ENCODE results near the gene CLPTM1.

The CLPTM1 gene

GRCh38 chr19:44988273-44988672 is 33.1 kb downstream of the CLPTM1 start:
- H3K27ac ChIP-seq = no peak overlapping the region
- TF ChIP-seq ZFX (IDR thresholded peaks at IDR 0.05; ENCODE audit: borderline replicate concordance) (no peak), CTCF (IDR thresholded peaks at IDR 0.05) (no peak)

DNA sequence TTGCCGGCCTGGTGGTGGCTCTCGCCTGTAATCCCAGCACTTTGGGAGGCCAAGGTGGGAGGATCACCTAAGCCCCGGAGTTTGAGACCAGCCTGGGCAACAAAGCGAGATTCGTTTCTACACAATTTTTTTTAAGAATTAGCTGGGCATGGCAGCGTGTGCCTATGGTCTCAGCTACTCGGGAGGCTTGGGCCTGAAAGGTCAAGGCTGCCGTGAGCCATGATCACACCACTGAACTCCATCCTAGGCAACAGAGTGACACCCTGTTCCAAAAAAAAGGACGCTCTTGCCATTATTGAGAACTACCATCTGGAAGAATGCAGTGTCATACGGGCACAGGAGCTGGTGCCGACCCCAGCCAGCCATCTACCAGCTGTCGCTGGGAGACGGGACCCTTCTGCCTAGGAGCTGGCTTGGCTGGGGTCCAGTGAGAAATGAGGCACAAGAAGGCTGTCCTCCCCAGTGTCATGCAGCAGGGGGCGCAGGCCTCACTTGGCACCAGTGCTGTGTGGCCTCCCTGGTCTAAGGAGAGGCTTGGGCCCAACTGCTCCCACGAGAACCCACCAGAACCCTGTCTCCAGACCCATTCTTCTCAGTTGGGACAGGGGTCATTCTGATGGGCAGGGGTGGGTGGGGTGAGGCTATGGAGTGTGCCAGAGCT is 33.8 kb downstream of the CLPTM1 start:
- TF ChIP-seq ZFX (IDR thresholded peaks at IDR 0.05; ENCODE audit: borderline replicate concordance) = no peak
- peak; percentile 78 for TF ChIP-seq CTCF (IDR thresholded peaks at IDR 0.05)
- no peak overlapping the region for H3K27ac ChIP-seq

- no peak for TF ChIP-seq CTCF (IDR thresholded peaks at IDR 0.05)
These were observed 35.3 kb downstream of the CLPTM1 start for GRCh38 chr19:44990459-44990858.

GRCh38 chr19:44990966-44991365 is 35.8 kb downstream of the CLPTM1 start:
- no peak overlapping the region for H3K27ac ChIP-seq
- TF ChIP-seq ZFX (IDR thresholded peaks at IDR 0.05; ENCODE audit: borderline replicate concordance) (no peak), CTCF (IDR thresholded peaks at IDR 0.05) (no peak)

More at GRCh38 chr19:44990459-44990858, 35.3 kb downstream of the CLPTM1 start:
- H3K27ac ChIP-seq = no peak overlapping the region

DNA sequence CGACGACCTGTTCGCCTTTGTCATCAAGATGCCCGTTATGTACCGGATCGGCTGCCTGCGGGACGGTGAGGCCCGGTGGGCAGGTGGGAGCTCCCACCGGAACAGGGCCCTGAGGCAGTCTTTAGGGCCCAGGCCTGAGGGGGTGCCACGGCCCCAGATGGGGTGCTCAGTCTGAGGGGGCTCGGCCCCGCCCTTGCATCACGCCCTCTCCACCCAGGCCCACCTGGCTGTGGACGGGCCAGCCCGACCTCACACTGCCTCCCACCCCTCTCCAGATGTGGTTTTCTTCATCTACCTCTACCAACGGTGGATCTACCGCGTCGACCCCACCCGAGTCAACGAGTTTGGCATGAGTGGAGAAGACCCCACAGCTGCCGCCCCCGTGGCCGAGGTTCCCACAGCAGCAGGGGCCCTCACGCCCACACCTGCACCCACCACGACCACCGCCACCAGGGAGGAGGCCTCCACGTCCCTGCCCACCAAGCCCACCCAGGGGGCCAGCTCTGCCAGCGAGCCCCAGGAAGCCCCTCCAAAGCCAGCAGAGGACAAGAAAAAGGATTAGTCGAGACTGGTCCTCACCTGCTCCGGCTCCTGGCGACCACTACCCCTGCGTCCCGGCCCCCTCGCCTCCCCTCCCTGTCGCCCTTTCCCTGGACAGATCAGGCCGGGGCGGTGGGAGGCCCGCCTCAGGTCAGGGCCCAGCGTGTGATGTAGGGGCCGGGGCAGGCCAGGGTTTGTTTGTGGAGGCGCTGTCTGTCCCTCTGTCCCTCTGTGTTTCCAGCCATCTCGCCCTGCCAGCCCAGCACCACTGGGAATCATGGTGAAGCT is 37.4 kb downstream of the CLPTM1 start:
- no peak for TF ChIP-seq ZFX (IDR thresholded peaks at IDR 0.05; ENCODE audit: borderline replicate concordance)
- no peak overlapping the region for H3K27ac ChIP-seq

GRCh38 chr19:44993526-44993925 is 38.3 kb downstream of the CLPTM1 start:
- no peak for TF ChIP-seq CTCF (IDR thresholded peaks at IDR 0.05)
- TF ChIP-seq ZFX (IDR thresholded peaks at IDR 0.05; ENCODE audit: borderline replicate concordance) = no peak
- no peak overlapping the region for H3K27ac ChIP-seq

GRCh38 chr19:44993926-44994537 is 38.9 kb downstream of the CLPTM1 start:
- no peak overlapping the region for H3K27ac ChIP-seq
- no peak for TF ChIP-seq CTCF (IDR thresholded peaks at IDR 0.05)
- TF ChIP-seq ZFX (IDR thresholded peaks at IDR 0.05; ENCODE audit: borderline replicate concordance) = no peak
